Peyer's patch (tissue), 4 donors: ENCODE measurements around the gene PCNT.

Experiments
- CTCF ChIP-seq, 6 experiments: fragments of 450-650 bp in 4 of 6; fragments of 200-600 bp in 2 of 6; sonication (generic) in 1 of 6; IDR thresholded peaks; one replicate each; pipeline ENCODE4 v1.5.1; 2017 to 2019; ENCODE audit warnings: antibody characterized with exemption in 6 of 6, mild to moderate bottlenecking in 3 of 6, moderate library complexity in 1 of 6
- POLR2A ChIP-seq, 2 donors: fragments of 450-650 bp; IDR thresholded peaks; one replicate each; pipeline ENCODE4 v1.5.1; 2017; ENCODE audit warnings: antibody characterized with exemption in 2 of 2, mild to moderate bottlenecking in 2 of 2, moderate library complexity in 2 of 2

- TF ChIP-seq CTCF (IDR thresholded peaks at IDR 0.05) (no peak), POLR2A (IDR thresholded peaks at IDR 0.05) (no peak)
Observed at GRCh38 chr21:46314441-46315020, 9.4 kb upstream of the PCNT start.
